K562 (cell line): Measurements from ENCODE around the gene LHB. TPM values are rescaled to one million over a fixed set of nuclear protein-coding genes. Genes with fewer than 3 reads are reported as not detected.

Experiments used
- ATAC-seq: fragments of 200-7000 bp; cut with Tn5 transposase; 3 replicates; pipeline ENCODE4 v1.9.1; 2020; ENCODE audit warnings: moderate library complexity
- BruUV-seq: library from RNA; stranded (reverse); fragments of 400-500 nt; replicated peaks from 2 replicates; lab custom pipeline; 2021; lab: Mats Ljungman, UMichigan
- CTCF ChIA-PET: fragments of 300-600 bp; formaldehyde crosslinking; extraction: SDS; loops from one replicate; lab custom pipeline; 2021; ENCODE audit warnings: low intra/inter-chr PET ratio; lab: Yijun Ruan, JAX
- POLR2A ChIA-PET: fragments of 300-600, 350-650 bp; sonication (Branson Sonifier 250); formaldehyde crosslinking; extraction: SDS; loops from one replicate; lab custom pipeline; 2021; ENCODE audit warnings: antibody characterized with exemption, inconsistent platforms; lab: Yijun Ruan, JAX
- DNase-seq, 4 experiments: peaks; one replicate each; pipeline versions ENCODE4 v3.0.0 to v3.0.0-alpha.2; 2011 to 2018; ENCODE audit warnings: low spot score in 3 of 4, mixed read lengths in 3 of 4; ENCODE audit errors: extremely low read depth in 1 of 4
- FAIRE-seq: peaks from 2 replicates; lab custom pipeline; 2011; peaks lifted over from hg19 to GRCh38; lab: Jason Lieb, UNC
- H2AFZ ChIP-seq: 2 replicates; pipeline ENCODE4 v1.6.0; 2011; ENCODE audit warnings: low read depth, low read length, control low read depth, inconsistent platforms
- H3K27ac ChIP-seq: fragments of 200-600 bp; 3 replicates; pipeline ENCODE4 v1.8.0; 2011; ENCODE audit warnings: low read depth, mild to moderate bottlenecking, control low read depth, inconsistent platforms, low read length, moderate library complexity, mixed read lengths; ENCODE audit errors: extremely low read depth
- H3K27me3 ChIP-seq, 2 experiments: fragments of 300-600 bp in 1 of 2; 2 replicates in 1 of 2; 3 replicates in 1 of 2; pipeline versions ENCODE4 v1.6.0 to v1.8.0; 2011; ENCODE audit warnings: inconsistent platforms in 2 of 2, low read length in 2 of 2, mild to moderate bottlenecking in 1 of 2, mixed read lengths in 1 of 2, moderate library complexity in 1 of 2; ENCODE audit not compliant: control insufficient read depth in 2 of 2, insufficient read depth in 2 of 2
- H3K36me3 ChIP-seq: fragments of 300-600 bp; 3 replicates; pipeline ENCODE4 v1.8.0; 2011; ENCODE audit warnings: mild to moderate bottlenecking, low read length, inconsistent platforms; ENCODE audit not compliant: control insufficient read depth, insufficient read depth
- H3K4me1 ChIP-seq, 2 experiments: fragments of 200-600 bp in 1 of 2; replicated peaks in 1 of 2; 2 replicates in 1 of 2; 3 replicates in 1 of 2; pipeline versions ENCODE4 v1.5.1 to v1.8.0; 2011; ENCODE audit warnings: inconsistent platforms in 2 of 2, low read length in 2 of 2, mild to moderate bottlenecking in 1 of 2, mixed read lengths in 1 of 2, moderate library complexity in 1 of 2; ENCODE audit not compliant: control insufficient read depth in 2 of 2, insufficient read depth in 2 of 2
- H3K4me2 ChIP-seq: 2 replicates; pipeline ENCODE4 v1.6.1; 2011; ENCODE audit warnings: low read length, control low read depth, inconsistent platforms, mixed read lengths; ENCODE audit not compliant: insufficient read depth
- H3K4me3 ChIP-seq: fragments of 200-600 bp; sonication (generic), shearing (Covaris generic); 2 replicates; pipeline ENCODE4 v1.5.1; 2016; ENCODE audit warnings: control low read depth, inconsistent platforms
- H3K79me2 ChIP-seq: fragments of 200-600 bp; 3 replicates; pipeline ENCODE4 v1.8.0; 2011; ENCODE audit warnings: low read length, inconsistent platforms; ENCODE audit not compliant: control insufficient read depth, insufficient read depth
- H3K9ac ChIP-seq, 2 experiments: 2 replicates each; pipeline versions ENCODE4 v1.6.0 to v1.6.1; 2011; ENCODE audit warnings: low read depth in 2 of 2, low read length in 2 of 2, control low read depth in 1 of 2, inconsistent platforms in 1 of 2, mild to moderate bottlenecking in 1 of 2, mixed read lengths in 1 of 2; ENCODE audit not compliant: insufficient read depth in 1 of 2
- H3K9me1 ChIP-seq: one replicate; pipeline ENCODE4 v1.6.0; 2011; ENCODE audit warnings: inconsistent platforms, mild to moderate bottlenecking, low read length, moderate library complexity; ENCODE audit not compliant: control insufficient read depth, insufficient read depth
- H3K9me3 ChIP-seq: replicated peaks from 2 replicates; pipeline ENCODE4 v1.5.1; 2011; ENCODE audit warnings: low read depth, low read length, inconsistent platforms; ENCODE audit not compliant: control insufficient read depth, insufficient read depth
- H4K20me1 ChIP-seq: replicated peaks from 2 replicates; pipeline ENCODE4 v1.6.1; 2011; ENCODE audit warnings: low read length, inconsistent platforms, mixed read lengths; ENCODE audit not compliant: control insufficient read depth, insufficient read depth
- ARID3B ChIP-seq: fragments of 250-450 bp; sonication (Bioruptor Pico); IDR thresholded peaks from 2 replicates; pipeline ENCODE4 v1.4.0; 2020; ENCODE audit warnings: borderline replicate concordance
- ERF ChIP-seq: fragments of 450-650 bp; formaldehyde crosslinking; IDR thresholded peaks from 2 replicates; pipeline ENCODE4 v1.4.0; 2020; ENCODE audit warnings: mild to moderate bottlenecking, mixed read lengths
- GABPB1 ChIP-seq: sonication (generic); formaldehyde crosslinking; IDR thresholded peaks from 2 replicates; pipeline ENCODE4 v1.8.0; 2022; ENCODE audit warnings: mild to moderate bottlenecking, missing genetic modification reagents
- KDM1A ChIP-seq, 2 experiments: fragments of 450-650 bp; IDR thresholded peaks; 2 replicates each; pipeline ENCODE4 v1.6.1; 2016; ENCODE audit warnings: mild to moderate bottlenecking in 2 of 2
- MTF1 ChIP-seq: fragments of 250-450 bp; sonication (Bioruptor Pico); IDR thresholded peaks from 2 replicates; pipeline ENCODE4 v1.9.0; 2021; ENCODE audit warnings: moderate library complexity, mild to moderate bottlenecking, inconsistent platforms, borderline replicate concordance
- RFX1 ChIP-seq: fragments of 450-650 bp; IDR thresholded peaks from 2 replicates; pipeline ENCODE4 v1.6.1; 2016; ENCODE audit warnings: mild to moderate bottlenecking, moderate library complexity
- RHOXF2B ChIP-seq: fragments of 250-450 bp; sonication (Bioruptor Pico); conservative IDR thresholded peaks from 2 replicates; pipeline ENCODE4 v1.5.1; 2021
- SIX5 ChIP-seq, 2 experiments: IDR thresholded peaks; 2 replicates each; pipeline ENCODE4 v1.6.1; 2011; ENCODE audit warnings: low read length in 2 of 2, borderline replicate concordance in 1 of 2, low read depth in 1 of 2, mild to moderate bottlenecking in 1 of 2, moderate library complexity in 1 of 2; ENCODE audit not compliant: insufficient read depth in 1 of 2
- SRSF3 ChIP-seq: fragments of 200-400 bp; formaldehyde crosslinking; IDR thresholded peaks from 2 replicates; pipeline ENCODE4 v1.6.1; 2016; ENCODE audit warnings: mild to moderate bottlenecking, low read length, moderate library complexity; ENCODE audit not compliant: insufficient read depth
- SRSF9 ChIP-seq: fragments of 200-400 bp; formaldehyde crosslinking; IDR thresholded peaks from 2 replicates; pipeline ENCODE4 v1.6.1; 2017; ENCODE audit warnings: low read depth, low read length, borderline replicate concordance
- TGIF2 ChIP-seq: sonication (generic); formaldehyde crosslinking; IDR thresholded peaks from 2 replicates; pipeline ENCODE4 v1.8.1; 2022; ENCODE audit warnings: mild to moderate bottlenecking, missing genetic modification reagents, moderate library complexity
- YY1 ChIP-seq, 3 experiments: IDR thresholded peaks; 2 replicates each; pipeline ENCODE4 v1.6.1; 2011; ENCODE audit warnings: low read length in 2 of 3, mild to moderate bottlenecking in 2 of 3, moderate library complexity in 2 of 3, borderline replicate concordance in 1 of 3, control low read depth in 1 of 3, low read depth in 1 of 3; ENCODE audit not compliant: insufficient read depth in 3 of 3, insufficient replicate concordance in 2 of 3, control insufficient read depth in 1 of 3, insufficient read length in 1 of 3; ENCODE audit errors: extremely low read depth in 1 of 3
- ZFP1 ChIP-seq: fragments of 450-650 bp; formaldehyde crosslinking; IDR thresholded peaks from 2 replicates; pipeline ENCODE4 v1.4.0; 2020; ENCODE audit warnings: mild to moderate bottlenecking, mixed read lengths
- ZNF133 ChIP-seq: fragments of 250-450 bp; sonication (Bioruptor Pico); IDR thresholded peaks from 2 replicates; pipeline ENCODE4 v1.4.0; 2020; ENCODE audit warnings: mild to moderate bottlenecking
- WGBS: fragments of 100-300 bp; shearing (Covaris generic); methylation state at CpG from one replicate; pipeline ENCODE4 v1.1.6; 2016; ENCODE audit warnings: low coverage, mixed read lengths; ENCODE audit not compliant: insufficient coverage; ENCODE audit errors: missing lambda C conversion rate; 5-methylcytosine and 5-hydroxymethylcytosine counted together
- in situ Hi-C: fragments of 300-500 bp; cut with MboI; formaldehyde crosslinking; loops from 4 replicates; pipeline ENCODE4 v1.15.0; 2018; ENCODE audit warnings: inconsistent platforms, mixed read lengths
- intact Hi-C: fragments of 100-400 bp; cut with micrococcal nuclease; formaldehyde crosslinking; loops from 2 replicates; pipeline ENCODE4 v1.14.2; 2022
- polyA plus RNA-seq, 8 experiments: library from polyadenylated mRNA; depleted of rRNA in 4 of 8; stranded (reverse) in 5 of 8; unstranded in 3 of 8; fragments of >200 nt; fragmentation: Nextera tagmentation in 2 of 8; fragmentation: Illumina TruSeq in 1 of 8; extraction: Ambion mirVana in 2 of 8; extraction: Trizol in 1 of 8; gene quantifications; 2 replicates each; pipeline versions ENCODE4 v1.2.1 to v1.2.3, GENCODE V29; 2011 to 2014; ENCODE audit warnings: inconsistent platforms in 1 of 8, missing spikeins in 1 of 8
- total RNA-seq, 7 experiments: library from RNA; depleted of rRNA in 6 of 7; stranded (reverse); fragments of >200 nt in 6 of 7; fragmentation: Illumina TruSeq in 2 of 7; extraction: Trizol in 2 of 7; gene quantifications; 2 replicates each; pipeline versions ENCODE4 v1.2.1 to v1.2.3, GENCODE V29; 2011 to 2021; ENCODE audit warnings: low replicate concordance in 1 of 7

The LHB gene
- total and polyA plus RNA-seq, 9 of the 15 experiments (the other 6 are each of a cell fraction or from before 2014, with no cell fraction given): 0.54 TPM; not detected in 8

GRCh38 chr19:48966541-48967345 lies 50.1 kb downstream of the LHB start:
- H3K4me3 ChIP-seq: peak overlapping the region; percentile 70
- 2% methylated on average over 10 of the region's 10 CpGs for WGBS
- peak overlapping the region; percentile 82 for H3K27ac ChIP-seq
- DNase-seq (peak in 1 of 4 experiments; percentile 70), FAIRE-seq (peak; percentile 19), ATAC-seq (no peak)
- ChIA-PET POLR2A (interaction anchor here (0.5 to 14.5 kb wide), 42 partner anchors 7 to 566 kb away, joined by 3 to 439 read pairs (median 5); partner anchors contain the start of genes BAX, BCAT2, DHDH and GYS1), CTCF (interaction anchor here (0.6 kb wide), 1 partner anchor 154 kb away, joined by 3 read pairs; no protein-coding TSS in a partner anchor)
- BruUV-seq: no TSS peak
- peaks cover 55% of the 10 kb centered on the region for H3K36me3 ChIP-seq
- peak overlapping the region; percentile 90 to 91 for H3K9ac ChIP-seq
- H2AFZ ChIP-seq: no peak overlapping the region
- H4K20me1 ChIP-seq: peaks cover 21% of the 10 kb centered on the region
- peaks cover 40 to 63% of the 10 kb centered on the region in 2 experiments for H3K4me1 ChIP-seq
- H3K4me2 ChIP-seq: peak overlapping the region; percentile 99
- H3K79me2 ChIP-seq: peaks cover 55% of the 10 kb centered on the region
- intact Hi-C loops: loop anchor here (1.0 to 5.0 kb wide), 3 partner anchors 34 to 93 kb away; partner anchors contain the start of genes DHDH and NUCB1
- no peaks in the 10 kb centered on the region for H3K9me1 ChIP-seq
- no peaks in the 10 kb centered on the region for H3K9me3 ChIP-seq
- no peaks in the 10 kb centered on the region for H3K27me3 ChIP-seq
- in situ Hi-C loops: loop anchor here (10.0 kb wide), 1 partner anchor 92 kb away; the partner anchor contains the start of gene PPP1R15A
- no peak for TF ChIP-seq RHOXF2B (CRISPR knock-in tag)
- no peak for TF ChIP-seq KDM1A (IDR thresholded peaks at IDR 0.05)
- no peak for TF ChIP-seq RFX1
- TF ChIP-seq TGIF2 (CRISPR knock-in tag): no peak
- TF ChIP-seq ARID3B: no peak
- no peak for TF ChIP-seq SRSF3
- TF ChIP-seq GABPB1 (CRISPR knock-in tag): no peak
- no peak for TF ChIP-seq MTF1 (CRISPR knock-in tag)
- peak; percentile 7; the same call in 1 of the 2 replicates for TF ChIP-seq ERF (CRISPR knock-in tag)
- no peak for TF ChIP-seq YY1 (IDR thresholded peaks at IDR 0.05; ENCODE audit: borderline replicate concordance in 1 of 3, control insufficient read depth in 1 of 3, extremely low read depth in 1 of 3, insufficient read depth in 3 of 3, insufficient read length in 1 of 3, insufficient replicate concordance in 2 of 3, low read depth in 1 of 3, low read length in 2 of 3)
- TF ChIP-seq SIX5 (IDR thresholded peaks at IDR 0.05; ENCODE audit: borderline replicate concordance in 1 of 2, insufficient read depth in 1 of 2, low read depth in 1 of 2, low read length in 2 of 2): no peak
- no peak for TF ChIP-seq SRSF9
- no peak for TF ChIP-seq ZFP1 (CRISPR knock-in tag)
- no peak for TF ChIP-seq ZNF133 (CRISPR knock-in tag)
